CD4-positive, alpha-beta memory T cell (primary cell): ENCODE measurements around the gene KCNN4. TPM values are rescaled to one million over a fixed set of nuclear protein-coding genes. Genes with fewer than 3 reads are reported as not detected.
"Not testable (repeated sequence)": the region's sequence is repeated elsewhere in the genome, so short reads cannot be mapped to it uniquely, and the experiment has no call there.

Experiments
- CTCF ChIA-PET: fragments of 350-600 bp; sonication (Branson Sonifier 250); formaldehyde crosslinking; loops from one replicate; lab custom pipeline; 2021; ENCODE audit warnings: inconsistent platforms; ENCODE audit not compliant: partially characterized antibody; lab: Charles Lee
- POLR2A ChIA-PET: fragments of 350-600 bp; sonication (Branson Sonifier 250); formaldehyde crosslinking; loops from one replicate; lab custom pipeline; 2021; ENCODE audit not compliant: partially characterized antibody; lab: Charles Lee
- DNase-seq, 5 donors: peaks; one replicate each; pipeline versions ENCODE4 v3.0.0 to v3.0.0-alpha.2; 2020 to 2022; ENCODE audit warnings: mixed read lengths in 1 of 5
- H3K27ac ChIP-seq: one replicate; pipeline ENCODE4 v1.7.0; 2013; ENCODE audit warnings: low read depth, low read length
- H3K27me3 ChIP-seq: 2 replicates; pipeline ENCODE4 v1.7.0; 2013; ENCODE audit warnings: mild to moderate bottlenecking, low read length, moderate library complexity; ENCODE audit not compliant: insufficient read depth
- H3K36me3 ChIP-seq: 2 replicates; pipeline ENCODE4 v1.7.0; 2013; ENCODE audit warnings: mild to moderate bottlenecking, low read length, moderate library complexity; ENCODE audit not compliant: insufficient read depth
- H3K4me1 ChIP-seq: 2 replicates; pipeline ENCODE4 v1.7.0; 2013; ENCODE audit warnings: mild to moderate bottlenecking, low read length, moderate library complexity; ENCODE audit not compliant: insufficient read depth
- H3K4me3 ChIP-seq, 2 donors: one replicate each; pipeline ENCODE4 v1.7.0; 2013; ENCODE audit warnings: low read length in 2 of 2, mild to moderate bottlenecking in 1 of 2
- H3K9me3 ChIP-seq, 2 donors: one replicate each; pipeline ENCODE4 v1.7.0; 2013; ENCODE audit warnings: low read length in 2 of 2, control low read depth in 1 of 2; ENCODE audit not compliant: control insufficient read depth in 1 of 2
- H3K27ac Mint-ChIP-seq, 7 donors: one replicate each; pipeline ENCODE4 v1.8.0; 2020 to 2021; ENCODE audit warnings: mixed read lengths in 7 of 7, mild to moderate bottlenecking in 6 of 7, inconsistent platforms in 3 of 7, moderate library complexity in 3 of 7
- H3K27me3 Mint-ChIP-seq, 2 donors: one replicate each; pipeline ENCODE4 v1.8.0; 2020 to 2021; ENCODE audit warnings: mixed read lengths in 2 of 2
- H3K36me3 Mint-ChIP-seq, 2 donors: one replicate each; pipeline ENCODE4 v1.8.0; 2020 to 2021; ENCODE audit warnings: mixed read lengths in 2 of 2, inconsistent platforms in 1 of 2, mild to moderate bottlenecking in 1 of 2
- H3K4me1 Mint-ChIP-seq, 4 donors: one replicate each; pipeline ENCODE4 v1.8.0; 2020 to 2021; ENCODE audit warnings: mixed read lengths in 4 of 4, mild to moderate bottlenecking in 1 of 4
- H3K4me3 Mint-ChIP-seq, 8 donors: one replicate each; pipeline ENCODE4 v1.8.0; 2020 to 2021; ENCODE audit warnings: mixed read lengths in 8 of 8, mild to moderate bottlenecking in 7 of 8, moderate library complexity in 6 of 8, inconsistent platforms in 3 of 8
- H3K9me3 Mint-ChIP-seq, 8 donors: one replicate each; pipeline ENCODE4 v1.8.0; 2020 to 2021; ENCODE audit warnings: mixed read lengths in 8 of 8, mild to moderate bottlenecking in 5 of 8, inconsistent platforms in 3 of 8, moderate library complexity in 1 of 8
- intact Hi-C: fragments of 100-400 bp; cut with micrococcal nuclease; formaldehyde crosslinking; loops from one replicate; pipeline ENCODE4 v1.15.1; 2023
- polyA plus RNA-seq, 2 donors: library from polyadenylated mRNA; unstranded; fragments of 300-500 nt; fragmentation: Illumina TruSeq; gene quantifications; one replicate each; pipeline ENCODE4 v1.2.3, GENCODE V29; 2021
- total RNA-seq, 2 experiments: library from RNA; stranded (reverse); gene quantifications; one replicate each; pipeline ENCODE4 v1.2.3, GENCODE V29; 2021

The KCNN4 gene
- total and polyA plus RNA-seq, 4 experiments from 2014 or later: 10.5 to 33.9 (median 28.7) TPM

DNA sequence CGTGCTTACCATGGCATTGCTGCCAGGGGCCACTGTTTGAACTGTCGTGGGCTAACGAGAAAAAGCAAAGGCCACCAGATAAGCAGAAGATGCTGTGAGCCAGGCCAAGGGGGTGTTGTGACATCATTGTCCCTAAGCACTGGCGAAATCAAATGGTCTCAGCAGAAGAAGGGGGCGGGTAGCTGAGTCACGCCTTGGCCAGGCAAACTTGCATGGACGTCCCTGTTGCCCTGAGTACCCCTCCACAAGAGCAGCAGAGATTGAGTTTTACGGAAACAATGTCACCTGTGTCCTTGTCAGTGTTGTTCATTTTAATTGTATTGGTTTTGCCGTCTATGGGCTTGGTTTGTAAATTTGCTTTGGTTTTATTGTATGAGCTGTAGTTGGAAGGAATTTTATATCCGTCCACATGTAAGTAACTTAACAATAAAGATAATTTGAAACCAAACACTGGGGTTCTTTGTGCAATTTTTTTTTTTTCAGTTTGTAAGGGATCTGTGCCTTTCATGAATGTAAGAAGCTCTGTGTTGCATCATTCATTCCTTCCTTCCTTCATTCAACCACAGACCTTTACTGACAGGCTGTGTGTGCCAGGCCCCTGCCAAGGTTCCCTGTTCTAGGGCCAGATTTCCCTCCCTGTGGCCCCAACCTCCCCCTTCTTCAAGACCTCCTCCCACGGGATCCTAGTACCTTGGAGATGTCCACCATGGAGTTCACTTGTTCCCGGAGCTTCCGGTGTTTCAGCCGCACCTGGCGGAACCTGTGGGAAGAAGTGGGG is 12.3 kb downstream of the KCNN4 start:
- intact Hi-C loops: no loop called here
- Histone ChIP-seq H3K36me3 (peaks cover 35% of the 10 kb centered on the region), H3K27me3 (no peaks in the 10 kb centered on the region), H3K4me3 (no peak overlapping the region), H3K4me1 (peaks cover 38% of the 10 kb centered on the region), H3K27ac (no peak overlapping the region), H3K9me3 (no peaks in the 10 kb centered on the region)
- Mint-ChIP-seq H3K4me1 (peaks cover 24 to 44% (median 30%) of the 10 kb centered on the region in 4 donors), H3K27me3 (no peaks in the 10 kb centered on the region), H3K36me3 (peaks cover 29 to 36% of the 10 kb centered on the region in 2 donors), H3K27ac (peak overlapping the region in 4 of 7 donors; percentile 41 to 76 (median 57)), H3K9me3 (no peaks in the 10 kb centered on the region), H3K4me3 (no peak overlapping the region)
- ChIA-PET POLR2A (interaction anchor here (1.0 to 11.4 kb wide), 3 partner anchors 10 to 17 kb away, joined by 4 to 116 read pairs (median 104); partner anchors contain the start of genes KCNN4 and SMG9), CTCF (interaction anchor here (0.6 to 7.0 kb wide), 8 partner anchors 9 to 100 kb away, joined by 3 to 94 read pairs (median 6); partner anchors contain the start of genes KCNN4, PLAUR and SMG9)
- DNase-seq: no peak

DNA sequence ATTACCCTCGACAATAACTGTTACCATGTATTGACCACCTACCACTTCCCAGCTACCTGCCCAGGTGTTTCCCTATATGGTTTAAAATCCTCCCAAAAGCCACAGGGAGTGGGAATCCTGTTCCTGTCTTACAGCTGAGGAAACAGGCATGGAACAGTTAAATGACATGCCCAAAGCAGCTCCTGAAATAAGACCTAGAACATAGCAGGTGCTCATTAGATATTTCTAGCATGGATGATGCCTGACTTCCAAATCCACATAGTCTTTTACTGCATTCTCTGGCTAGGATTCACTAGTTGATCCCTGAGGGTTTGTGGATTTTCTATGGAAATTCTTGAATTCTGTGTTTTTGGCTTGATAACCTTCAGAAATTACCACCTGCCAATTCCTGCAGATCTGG is 13.0 kb downstream of the KCNN4 start:
- no peak overlapping the region for H3K27ac ChIP-seq
- H3K9me3 ChIP-seq: no peaks in the 10 kb centered on the region
- peaks cover 32% of the 10 kb centered on the region for H3K36me3 ChIP-seq
- H3K27me3 ChIP-seq: no peaks in the 10 kb centered on the region
- no peaks in the 10 kb centered on the region for H3K9me3 Mint-ChIP-seq
- peaks cover 29 to 31% of the 10 kb centered on the region in 2 donors for H3K36me3 Mint-ChIP-seq
- peaks cover 26 to 47% (median 34%) of the 10 kb centered on the region in 4 donors for H3K4me1 Mint-ChIP-seq
- ChIA-PET POLR2A (interaction anchor here (6.4 to 11.4 kb wide), 2 partner anchors 11 to 14 kb away, joined by 104 to 116 read pairs; partner anchors contain the start of genes KCNN4 and SMG9), CTCF (interaction anchor here (1.1 to 7.0 kb wide), 8 partner anchors 9 to 100 kb away, joined by 3 to 94 read pairs (median 6); partner anchors contain the start of genes KCNN4, PLAUR and SMG9)
- peaks cover 40% of the 10 kb centered on the region for H3K4me1 ChIP-seq
- no peaks in the 10 kb centered on the region for H3K27me3 Mint-ChIP-seq
- intact Hi-C loops: no loop called here
- H3K4me3 Mint-ChIP-seq: no peak overlapping the region
- no peak overlapping the region for H3K4me3 ChIP-seq
- H3K27ac Mint-ChIP-seq: peak overlapping the region in 3 of 7 donors; percentile 24 to 50 (median 44)
- no peak for DNase-seq

DNA sequence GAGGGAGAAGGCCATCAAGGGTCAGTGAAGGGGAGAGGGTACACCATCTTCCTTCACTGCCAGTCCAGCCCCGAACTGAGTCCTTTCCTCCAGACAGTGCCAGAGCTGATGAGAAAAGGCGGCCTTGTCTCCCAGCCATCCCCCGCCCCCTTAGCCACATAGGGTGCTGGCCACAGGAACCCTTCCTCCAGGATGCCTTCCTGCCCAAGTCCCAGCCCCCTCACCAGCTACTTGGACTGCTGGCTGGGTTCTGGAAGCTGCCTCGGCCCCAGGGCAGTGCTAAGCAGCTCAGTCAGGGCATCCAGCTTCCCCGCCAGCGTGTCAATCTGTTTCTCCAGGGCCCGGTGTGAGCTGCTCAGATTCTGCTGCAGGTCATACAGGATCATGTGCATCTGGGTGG is 13.5 kb downstream of the KCNN4 start:
- H3K27me3 Mint-ChIP-seq: no peaks in the 10 kb centered on the region
- peaks cover 29 to 31% of the 10 kb centered on the region in 2 donors for H3K36me3 Mint-ChIP-seq
- no peaks in the 10 kb centered on the region for H3K27me3 ChIP-seq
- no peaks in the 10 kb centered on the region for H3K9me3 ChIP-seq
- H3K4me1 Mint-ChIP-seq: peaks cover 26 to 49% (median 37%) of the 10 kb centered on the region in 4 donors
- peak overlapping the region; percentile 83 to 94 (median 90) for H3K27ac Mint-ChIP-seq
- CTCF ChIA-PET: interaction anchor here (1.5 to 7.0 kb wide), 7 partner anchors 8 to 99 kb away, joined by 3 to 94 read pairs (median 8); partner anchors contain the start of genes KCNN4, PLAUR and SMG9
- no peak overlapping the region for H3K4me3 ChIP-seq
- POLR2A ChIA-PET: interaction anchor here (6.4 to 11.4 kb wide), 2 partner anchors 11 to 13 kb away, joined by 104 to 116 read pairs; partner anchors contain the start of genes KCNN4 and SMG9
- H3K36me3 ChIP-seq: peaks cover 32% of the 10 kb centered on the region
- intact Hi-C loops: no loop called here
- peaks cover 40% of the 10 kb centered on the region for H3K4me1 ChIP-seq
- H3K9me3 Mint-ChIP-seq: no peaks in the 10 kb centered on the region
- DNase-seq: no peak
- H3K4me3 Mint-ChIP-seq: no peak overlapping the region
- H3K27ac ChIP-seq: peak overlapping the region; percentile 50

DNA sequence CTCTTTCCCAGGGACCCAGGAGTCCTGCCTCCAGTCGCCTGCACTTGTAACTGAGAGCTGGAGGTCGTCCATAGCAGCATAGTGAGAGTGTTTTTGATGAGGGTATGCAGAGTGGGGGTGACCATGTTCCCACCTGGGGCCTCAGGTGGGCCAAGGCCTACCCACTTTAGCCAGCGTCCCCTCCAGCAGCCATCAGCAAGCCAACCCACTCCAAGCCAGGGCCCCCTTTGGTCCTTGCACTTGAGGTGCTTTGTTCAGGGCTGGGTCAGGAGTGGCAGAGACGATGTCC is 14.1 kb downstream of the KCNN4 start:
- no peaks in the 10 kb centered on the region for H3K27me3 ChIP-seq
- peak overlapping the region in 1 of 2 donors; percentile 25 for H3K4me3 ChIP-seq
- peaks cover 28% of the 10 kb centered on the region for H3K36me3 ChIP-seq
- CTCF ChIA-PET: interaction anchor here (0.6 to 7.0 kb wide), 9 partner anchors 12 to 98 kb away, joined by 3 to 94 read pairs (median 8); partner anchors contain the start of genes KCNN4, PLAUR and SMG9
- intact Hi-C loops: no loop called here
- peaks cover 29 to 31% of the 10 kb centered on the region in 2 donors for H3K36me3 Mint-ChIP-seq
- peak overlapping the region; percentile 50 for H3K27ac ChIP-seq
- H3K27ac Mint-ChIP-seq: peak overlapping the region; percentile 83 to 94 (median 90)
- POLR2A ChIA-PET: interaction anchor here (1.7 to 11.4 kb wide), 4 partner anchors 12 to 33 kb away, joined by 6 to 116 read pairs (median 61); partner anchors contain the start of genes KCNN4 and SMG9
- no peak for DNase-seq
- peaks cover 26 to 49% (median 39%) of the 10 kb centered on the region in 4 donors for H3K4me1 Mint-ChIP-seq
- H3K9me3 ChIP-seq: no peaks in the 10 kb centered on the region
- no peaks in the 10 kb centered on the region for H3K9me3 Mint-ChIP-seq
- H3K4me3 Mint-ChIP-seq: peak overlapping the region in 4 of 8 donors; percentile 34 to 72 (median 56)
- peaks cover 40% of the 10 kb centered on the region for H3K4me1 ChIP-seq
- H3K27me3 Mint-ChIP-seq: no peaks in the 10 kb centered on the region

DNA sequence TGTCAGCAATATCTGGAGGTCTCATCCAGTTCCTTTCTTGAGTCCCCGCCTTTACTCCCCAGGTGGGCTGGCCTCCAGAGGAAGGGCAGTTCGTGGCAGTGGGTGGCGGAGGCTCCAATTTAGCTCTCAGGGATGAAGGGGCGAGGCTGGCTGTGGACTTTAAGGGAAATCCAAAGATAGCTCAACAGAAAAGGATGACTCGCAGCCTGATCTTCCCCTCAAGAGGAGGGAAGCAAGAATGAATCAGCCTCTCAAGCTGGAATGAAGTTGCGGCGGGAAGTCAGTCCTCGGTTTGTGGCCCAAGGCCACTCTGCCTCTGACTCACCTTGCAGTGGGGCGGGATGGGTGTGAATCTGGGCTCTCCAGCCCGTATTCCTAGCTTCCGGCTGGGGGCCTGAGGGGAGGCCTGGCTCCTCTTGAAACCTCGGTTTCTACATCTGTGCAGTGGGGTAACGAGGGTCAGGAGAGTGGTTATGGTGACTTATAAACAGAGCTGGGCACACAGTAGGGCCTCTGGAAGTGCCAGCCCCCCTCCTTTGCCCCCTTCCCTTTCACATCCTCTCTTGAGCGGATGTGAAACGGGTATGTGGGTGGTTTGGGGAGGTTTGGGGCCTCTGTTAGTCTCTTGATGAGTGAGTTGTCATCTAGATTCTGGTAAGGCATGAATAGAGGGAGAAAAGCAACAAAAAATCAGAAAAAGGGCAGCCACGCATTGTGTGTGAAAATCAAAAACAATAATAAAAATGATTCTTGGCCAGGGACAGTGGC is 15.5 kb downstream of the KCNN4 start:
- CTCF ChIA-PET: interaction anchor here (0.6 to 7.0 kb wide), 9 partner anchors 11 to 1447 kb away, joined by 3 to 94 read pairs (median 5); partner anchors contain the start of genes KCNN4, PLAUR and SMG9
- Histone ChIP-seq H3K27ac (peak overlapping the region; percentile 50), H3K9me3 (no peaks in the 10 kb centered on the region), H3K4me1 (peaks cover 40% of the 10 kb centered on the region), H3K27me3 (no peaks in the 10 kb centered on the region), H3K4me3 (peak overlapping the region in 1 of 2 donors; percentile 25), H3K36me3 (peaks cover 22% of the 10 kb centered on the region)
- no peaks in the 10 kb centered on the region for H3K27me3 Mint-ChIP-seq
- POLR2A ChIA-PET: interaction anchor here (0.5 to 11.4 kb wide), 10 partner anchors 11 to 451 kb away, joined by 3 to 116 read pairs (median 5); partner anchors contain the start of genes KCNN4, SMG9 and ZNF283
- intact Hi-C loops: loop anchor here (1.0 kb wide), 3 partner anchors 11 to 20 kb away; partner anchors contain the start of gene SMG9
- peaks cover 26 to 49% (median 39%) of the 10 kb centered on the region in 4 donors for H3K4me1 Mint-ChIP-seq
- peak overlapping the region; percentile 34 to 75 (median 66) for H3K4me3 Mint-ChIP-seq
- DNase-seq: peak; percentile 59 to 91 (median 63)
- H3K36me3 Mint-ChIP-seq: peaks cover 25 to 27% of the 10 kb centered on the region in 2 donors
- peak overlapping the region; percentile 83 to 94 (median 90) for H3K27ac Mint-ChIP-seq
- no peaks in the 10 kb centered on the region for H3K9me3 Mint-ChIP-seq

DNA sequence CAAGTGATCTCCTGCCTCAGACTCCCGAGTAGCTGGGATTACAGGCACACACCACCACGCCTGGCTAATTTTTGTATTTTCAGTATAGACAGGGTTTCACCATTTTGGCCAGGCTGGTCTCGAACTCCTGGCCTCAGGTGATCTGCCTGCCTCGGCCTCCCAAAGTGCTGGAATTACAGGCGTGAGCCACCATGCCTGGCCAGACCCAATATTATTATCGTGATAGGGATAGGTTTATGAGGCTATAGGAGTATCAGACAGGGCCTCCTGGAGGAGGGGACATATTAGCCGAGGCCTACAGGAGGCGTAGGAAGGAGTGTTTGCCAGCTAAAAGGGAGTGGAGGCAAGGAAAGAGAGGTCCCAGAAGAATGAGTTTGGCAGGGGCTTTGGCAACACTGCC is 16.1 kb downstream of the KCNN4 start:
- not testable (repeated sequence) for H3K27me3 ChIP-seq, H3K9me3 Mint-ChIP-seq, H3K9me3 ChIP-seq, H3K4me3 ChIP-seq, DNase-seq, H3K27me3 Mint-ChIP-seq
- intact Hi-C loops: loop anchor here (1.0 kb wide), 3 partner anchors 10 to 21 kb away; partner anchors contain the start of gene SMG9
- Mint-ChIP-seq H3K4me1 (peaks cover 26 to 49% (median 39%) of the 10 kb centered on the region in 4 donors), H3K27ac (peak overlapping the region; percentile 83 to 94 (median 90)), H3K36me3 (peaks cover 21 to 24% of the 10 kb centered on the region in 2 donors), H3K4me3 (peak overlapping the region in 7 of 8 donors; percentile 34 to 75 (median 66))
- Histone ChIP-seq H3K4me1 (peaks cover 40% of the 10 kb centered on the region), H3K27ac (peak overlapping the region; percentile 50), H3K36me3 (peaks cover 17% of the 10 kb centered on the region)
- ChIA-PET CTCF (interaction anchor here (0.6 to 7.0 kb wide), 8 partner anchors 10 to 1447 kb away, joined by 3 to 94 read pairs (median 8); partner anchors contain the start of genes KCNN4 and SMG9), POLR2A (interaction anchor here (0.5 to 11.4 kb wide), 8 partner anchors 11 to 451 kb away, joined by 3 to 116 read pairs (median 5); partner anchors contain the start of genes KCNN4, SMG9 and ZNF283)
